ENCODE measurements around the gene DIS3L.
"Not testable (repeated sequence)": the region's sequence is repeated elsewhere in the genome, so short reads cannot be mapped to it uniquely, and the experiment has no call there.

DIS3L gene

GRCh38 chr15:66356077-66356358, 62.6 kb downstream of the DIS3L start:
- no peak overlapping the region for H2BK15ac ChIP-seq (ENCODE audit: low read depth, poor library complexity, severe bottlenecking)
- H3K27ac ChIP-seq (ENCODE audit: low read length, poor library complexity, severe bottlenecking), result peak overlapping the region; percentile 3
- H4K91ac ChIP-seq (ENCODE audit: low read length), result no peak overlapping the region
- WGBS, result 4% methylated on average over 12 of the region's 12 CpGs
- peak overlapping the region in 1 of 2 experiments; percentile 30 for H3K14ac ChIP-seq (ENCODE audit: low read length in 2 of 2)
- no peak overlapping the region for H2AK5ac ChIP-seq (ENCODE audit: low read length, severe bottlenecking)
- no peaks in the 10 kb centered on the region for H3K27me3 ChIP-seq (ENCODE audit: control insufficient read depth in 1 of 2, insufficient read depth in 1 of 2, low read length in 2 of 2)
- H2BK12ac ChIP-seq (ENCODE audit: low read length in 2 of 2), result no peak overlapping the region
- peak overlapping the region; percentile 83 for H2AFZ ChIP-seq (ENCODE audit: low read depth, low read length)
- peak overlapping the region; percentile 24 for H3K4ac ChIP-seq (ENCODE audit: low read depth in 1 of 2, low read length in 2 of 2)
- H3K36me3 ChIP-seq (ENCODE audit: control insufficient read depth in 1 of 2, insufficient read depth in 2 of 2, low read depth in 1 of 2, low read length in 2 of 2), result peaks cover 0 to 9% of the 10 kb centered on the region in 2 experiments
- DNase-seq, result no peak
- peak overlapping the region; percentile 83 for H4K8ac ChIP-seq (ENCODE audit: low read length)
- H2BK5ac ChIP-seq (ENCODE audit: low read depth, low read length, poor library complexity, severe bottlenecking), result no peak overlapping the region
- H3K9me3 ChIP-seq (ENCODE audit: control insufficient read depth, low read length), result no peaks in the 10 kb centered on the region
- H3K18ac ChIP-seq (ENCODE audit: low read depth in 1 of 2, low read length in 2 of 2), result peak overlapping the region; percentile 58 to 84
- no peak overlapping the region for H2BK120ac ChIP-seq (ENCODE audit: low read depth, low read length)
- peak overlapping the region; percentile 86 for H3K4me2 ChIP-seq (ENCODE audit: low read length, poor library complexity, severe bottlenecking)
- peak overlapping the region; percentile 95 for H3K9ac ChIP-seq (ENCODE audit: low read length)
- peaks cover 3% of the 10 kb centered on the region for H3K4me1 ChIP-seq (ENCODE audit: control insufficient read depth, insufficient read depth, low read depth, low read length)
- H3K4me3 ChIP-seq (ENCODE audit: insufficient read depth in 1 of 2, low read depth in 1 of 2, low read length in 2 of 2), result peak overlapping the region; percentile 64 to 84
- no peak overlapping the region for H3K23ac ChIP-seq (ENCODE audit: low read length in 2 of 2)
- peaks cover 7% of the 10 kb centered on the region for H3K79me1 ChIP-seq (replicated peaks; ENCODE audit: low read length, poor library complexity, severe bottlenecking)

GRCh38 chr15:66356359-66357236, 63.2 kb downstream of the DIS3L start, which contains the start of gene TIPIN:
Gene TIPIN, minus strand, starts transcription at chr15:66356685. Its CDS starts 3,738 bp downstream, at chr15:66352947.
- H3K9me3 ChIP-seq (ENCODE audit: control insufficient read depth, low read length), result no peaks in the 10 kb centered on the region
- H3K79me1 ChIP-seq (replicated peaks; ENCODE audit: low read length, poor library complexity, severe bottlenecking), result peaks cover 7% of the 10 kb centered on the region
- H3K27ac ChIP-seq (ENCODE audit: low read length, poor library complexity, severe bottlenecking), result peak within 1 kb of the TSS; percentile 3
- H3K36me3 ChIP-seq (ENCODE audit: control insufficient read depth in 1 of 2, insufficient read depth in 2 of 2, low read depth in 1 of 2, low read length in 2 of 2), result peaks cover 0 to 5% of the 10 kb centered on the region in 2 experiments
- peak within 1 kb of the TSS; percentile 86 for H3K4me2 ChIP-seq (ENCODE audit: low read length, poor library complexity, severe bottlenecking)
- H2BK5ac ChIP-seq (ENCODE audit: low read depth, low read length, poor library complexity, severe bottlenecking), result no peak within 1 kb of the TSS
- peak within 1 kb of the TSS; percentile 83 for H2AFZ ChIP-seq (ENCODE audit: low read depth, low read length)
- no peaks in the 10 kb centered on the region for H3K27me3 ChIP-seq (ENCODE audit: control insufficient read depth in 1 of 2, insufficient read depth in 1 of 2, low read length in 2 of 2)
- H3K4ac ChIP-seq (ENCODE audit: low read depth in 1 of 2, low read length in 2 of 2), result peak within 1 kb of the TSS; percentile 24
- 9% methylated on average over 37 of the region's 51 CpGs for WGBS
- H2AK5ac ChIP-seq (ENCODE audit: low read length, severe bottlenecking), result no peak within 1 kb of the TSS
- H3K4me3 ChIP-seq (ENCODE audit: insufficient read depth in 1 of 2, low read depth in 1 of 2, low read length in 2 of 2), result peak within 1 kb of the TSS; percentile 64 to 84
- H4K8ac ChIP-seq (ENCODE audit: low read length), result peak within 1 kb of the TSS; percentile 83
- H3K23ac ChIP-seq (ENCODE audit: low read length in 2 of 2), result no peak within 1 kb of the TSS
- no peak within 1 kb of the TSS for H2BK15ac ChIP-seq (ENCODE audit: low read depth, poor library complexity, severe bottlenecking)
- H3K18ac ChIP-seq (ENCODE audit: low read depth in 1 of 2, low read length in 2 of 2), result peak within 1 kb of the TSS; percentile 58 to 84
- peak; percentile 95 for DNase-seq
- H3K4me1 ChIP-seq (ENCODE audit: control insufficient read depth, insufficient read depth, low read depth, low read length), result peaks cover 3% of the 10 kb centered on the region
- no peak within 1 kb of the TSS for H2BK12ac ChIP-seq (ENCODE audit: low read length in 2 of 2)
- H4K91ac ChIP-seq (ENCODE audit: low read length), result peak within 1 kb of the TSS; percentile 39
- peak within 1 kb of the TSS; percentile 19 for H2BK120ac ChIP-seq (ENCODE audit: low read depth, low read length)
- peak within 1 kb of the TSS in 1 of 2 experiments; percentile 30 for H3K14ac ChIP-seq (ENCODE audit: low read length in 2 of 2)
- peak within 1 kb of the TSS; percentile 95 for H3K9ac ChIP-seq (ENCODE audit: low read length)

- Histone ChIP-seq H3K4ac (ENCODE audit: low read depth in 1 of 2, low read length in 2 of 2) (no peak overlapping the region), H3K27me3 (ENCODE audit: control insufficient read depth in 1 of 2, insufficient read depth in 1 of 2, low read length in 2 of 2) (no peaks in the 10 kb centered on the region), H3K79me1 (replicated peaks; ENCODE audit: low read length, poor library complexity, severe bottlenecking) (peaks cover 4% of the 10 kb centered on the region), H3K36me3 (ENCODE audit: control insufficient read depth in 1 of 2, insufficient read depth in 2 of 2, low read depth in 1 of 2, low read length in 2 of 2) (no peaks in the 10 kb centered on the region), H3K14ac (ENCODE audit: low read length in 2 of 2) (no peak overlapping the region), H3K9ac (ENCODE audit: low read length) (no peak overlapping the region), H4K91ac (ENCODE audit: low read length) (no peak overlapping the region), H3K9me3 (ENCODE audit: control insufficient read depth, low read length) (no peaks in the 10 kb centered on the region), H2BK15ac (ENCODE audit: low read depth, poor library complexity, severe bottlenecking) (no peak overlapping the region), H2AK5ac (ENCODE audit: low read length, severe bottlenecking) (no peak overlapping the region), H2BK5ac (ENCODE audit: low read depth, low read length, poor library complexity, severe bottlenecking) (no peak overlapping the region), H2AFZ (ENCODE audit: low read depth, low read length) (no peak overlapping the region), H3K27ac (ENCODE audit: low read length, poor library complexity, severe bottlenecking) (no peak overlapping the region), H3K18ac (ENCODE audit: low read depth in 1 of 2, low read length in 2 of 2) (no peak overlapping the region), H2BK12ac (ENCODE audit: low read length in 2 of 2) (no peak overlapping the region), H4K8ac (ENCODE audit: low read length) (no peak overlapping the region), H3K4me3 (ENCODE audit: insufficient read depth in 1 of 2, low read depth in 1 of 2, low read length in 2 of 2) (no peak overlapping the region), H2BK120ac (ENCODE audit: low read depth, low read length) (no peak overlapping the region), H3K4me1 (ENCODE audit: control insufficient read depth, insufficient read depth, low read depth, low read length) (peaks cover 3% of the 10 kb centered on the region), H3K4me2 (ENCODE audit: low read length, poor library complexity, severe bottlenecking) (no peak overlapping the region), H3K23ac (ENCODE audit: low read length in 2 of 2) (no peak overlapping the region)
- no peak for DNase-seq
- WGBS, result 90% methylated on average over 4 of the region's 7 CpGs
Measured at GRCh38 chr15:66359740-66360139, 66.4 kb downstream of the DIS3L start.

- H2BK12ac ChIP-seq (ENCODE audit: low read length in 2 of 2); H2BK120ac ChIP-seq (ENCODE audit: low read depth, low read length); H3K9ac ChIP-seq (ENCODE audit: low read length); H2BK5ac ChIP-seq (ENCODE audit: low read depth, low read length, poor library complexity, severe bottlenecking); H3K27me3 ChIP-seq (ENCODE audit: control insufficient read depth in 1 of 2, insufficient read depth in 1 of 2, low read length in 2 of 2); H3K4ac ChIP-seq (ENCODE audit: low read depth in 1 of 2, low read length in 2 of 2); H3K4me1 ChIP-seq (ENCODE audit: control insufficient read depth, insufficient read depth, low read depth, low read length); H3K18ac ChIP-seq (ENCODE audit: low read depth in 1 of 2, low read length in 2 of 2); H3K14ac ChIP-seq (ENCODE audit: low read length in 2 of 2); H3K27ac ChIP-seq (ENCODE audit: low read length, poor library complexity, severe bottlenecking); H2AK5ac ChIP-seq (ENCODE audit: low read length, severe bottlenecking); H3K4me3 ChIP-seq (ENCODE audit: insufficient read depth in 1 of 2, low read depth in 1 of 2, low read length in 2 of 2); DNase-seq; H2AFZ ChIP-seq (ENCODE audit: low read depth, low read length); H3K79me1 ChIP-seq (replicated peaks; ENCODE audit: low read length, poor library complexity, severe bottlenecking); H4K91ac ChIP-seq (ENCODE audit: low read length); H3K36me3 ChIP-seq (ENCODE audit: control insufficient read depth in 1 of 2, insufficient read depth in 2 of 2, low read depth in 1 of 2, low read length in 2 of 2); H4K8ac ChIP-seq (ENCODE audit: low read length); H3K4me2 ChIP-seq (ENCODE audit: low read length, poor library complexity, severe bottlenecking); H3K9me3 ChIP-seq (ENCODE audit: control insufficient read depth, low read length); H2BK15ac ChIP-seq (ENCODE audit: low read depth, poor library complexity, severe bottlenecking); H3K23ac ChIP-seq (ENCODE audit: low read length in 2 of 2): not testable (repeated sequence)
- WGBS, result 98% methylated on average over 10 of the region's 15 CpGs
Measured at GRCh38 chr15:66361745-66362460, 68.5 kb downstream of the DIS3L start.
